ENCODE measurements around the gene IGF1R.

IGF1R gene

GRCh38 chr15:98728082-98728810 lies 79.9 kb downstream of the IGF1R start:
- no peak for FAIRE-seq

DNA sequence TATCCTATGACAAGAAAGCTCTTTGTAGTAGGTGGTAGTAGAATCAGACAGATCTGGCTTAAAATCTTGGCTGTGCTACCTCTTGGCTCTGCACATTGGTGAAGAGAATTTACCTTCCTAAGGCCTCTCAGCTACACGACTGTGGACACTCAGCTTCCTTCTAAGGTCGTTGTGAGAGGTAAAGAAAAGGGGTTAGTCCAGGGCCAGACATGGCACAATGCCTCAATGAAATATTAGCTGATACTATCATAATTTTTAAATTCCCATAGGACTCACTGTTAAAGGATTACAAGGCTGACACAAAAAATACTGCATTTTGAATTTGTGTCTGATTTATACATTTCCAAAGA lies 80.4 kb downstream of the IGF1R start:
- FAIRE-seq = no peak

GRCh38 chr15:98729446-98730042 lies 81.2 kb downstream of the IGF1R start:
- FAIRE-seq = no peak

DNA sequence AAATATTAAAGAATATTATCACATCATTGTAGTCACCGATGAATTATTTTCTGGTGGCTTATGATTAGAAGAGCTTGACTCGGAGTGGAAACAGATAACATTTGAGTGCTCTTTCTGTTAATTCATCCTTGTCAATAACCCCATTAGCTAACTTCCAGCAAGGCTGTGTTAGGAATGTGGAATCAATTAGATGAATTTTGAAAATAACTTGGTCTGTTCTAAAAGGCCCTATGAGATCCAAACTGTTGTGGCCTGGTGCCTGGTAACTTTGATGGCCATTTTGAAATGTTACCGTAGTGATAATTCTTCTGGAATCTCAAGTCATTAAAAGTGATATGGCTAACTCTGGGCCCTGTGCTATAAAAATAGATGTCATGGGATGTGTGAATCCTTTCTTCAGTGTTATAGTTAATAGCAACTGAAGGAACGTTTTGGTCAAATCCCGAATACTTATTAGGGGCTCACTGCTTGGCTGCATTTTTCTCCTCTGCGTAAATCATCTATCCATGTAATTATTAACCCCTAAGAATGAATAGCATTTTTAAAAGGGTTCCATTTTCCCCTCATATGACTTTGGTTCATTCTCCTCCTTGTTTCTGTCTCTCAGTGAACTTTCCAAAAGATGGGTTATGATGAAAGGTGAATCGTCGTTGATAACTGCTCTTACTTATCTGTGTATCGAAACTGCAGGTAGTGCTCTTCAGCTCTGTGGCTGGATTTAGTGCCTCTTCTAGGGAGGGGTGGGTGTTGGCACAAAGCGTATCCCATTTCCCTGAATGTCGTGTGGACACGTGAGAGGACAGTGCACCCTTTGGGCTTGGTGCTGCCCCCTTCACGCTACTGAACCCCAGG lies 82.7 kb downstream of the IGF1R start:
- FAIRE-seq = no peak

- no peak for FAIRE-seq
Observed at GRCh38 chr15:98731712-98732450, 83.5 kb downstream of the IGF1R start.

DNA sequence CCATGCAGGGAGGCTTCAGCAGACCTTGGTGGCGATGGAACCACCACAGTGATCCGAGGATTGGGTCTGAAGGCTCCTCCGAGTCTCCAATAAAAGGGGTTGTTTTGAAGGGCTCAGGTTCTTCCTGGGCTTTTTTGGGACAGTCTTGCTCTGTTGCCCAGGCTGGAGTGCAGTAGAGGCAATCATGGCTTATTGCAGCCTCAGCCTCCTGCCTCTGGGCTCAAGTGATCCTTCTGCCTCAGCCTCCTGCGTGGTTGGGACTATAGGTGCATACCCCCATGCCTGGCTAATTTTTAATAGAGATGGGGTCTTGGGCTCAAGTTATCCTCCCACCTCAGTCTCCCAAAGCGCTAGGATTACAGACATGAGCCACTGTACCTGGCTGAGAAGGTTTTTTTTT lies 84.8 kb downstream of the IGF1R start:
- FAIRE-seq = no peak

GRCh38 chr15:98734466-98735199 lies 86.3 kb downstream of the IGF1R start:
- no peak for FAIRE-seq

- FAIRE-seq = no peak
Observed at GRCh38 chr15:98735304-98735703, 87.0 kb downstream of the IGF1R start.

DNA sequence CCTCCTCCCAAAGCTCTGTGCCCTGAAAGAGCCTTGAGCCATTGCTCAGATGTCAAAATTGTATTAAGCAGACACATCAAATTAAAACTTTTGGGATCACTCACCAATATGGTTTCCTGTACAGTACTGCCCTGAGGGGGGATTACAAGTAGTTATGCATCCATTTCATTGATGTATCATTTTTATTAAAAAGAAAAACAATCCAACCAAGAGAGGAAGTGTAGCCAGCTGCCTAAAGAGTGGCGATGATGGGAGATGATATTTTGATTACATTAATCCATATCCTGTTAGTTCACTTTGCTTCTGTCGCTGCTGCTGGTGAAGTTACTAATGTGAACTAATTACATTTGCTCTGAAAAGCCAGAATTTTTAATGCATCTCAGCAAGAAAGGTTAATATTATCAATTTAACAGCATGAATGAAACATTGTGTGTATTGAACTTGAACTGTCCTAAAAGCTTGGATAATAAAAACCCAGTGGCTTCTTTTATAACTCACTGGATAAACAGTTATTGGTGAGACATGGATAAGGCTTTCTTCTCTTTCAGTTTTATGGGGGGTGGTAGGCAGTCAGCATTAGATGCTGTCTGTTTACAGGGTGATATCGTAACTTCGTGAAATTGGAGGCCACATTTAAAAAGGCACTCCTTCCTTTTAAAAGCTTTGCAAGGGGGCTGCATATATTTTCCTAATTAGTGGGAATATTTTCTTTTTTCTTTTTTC lies 87.7 kb downstream of the IGF1R start:
- FAIRE-seq = no peak

GRCh38 chr15:98737159-98737558 lies 88.8 kb downstream of the IGF1R start:
- FAIRE-seq = no peak

DNA sequence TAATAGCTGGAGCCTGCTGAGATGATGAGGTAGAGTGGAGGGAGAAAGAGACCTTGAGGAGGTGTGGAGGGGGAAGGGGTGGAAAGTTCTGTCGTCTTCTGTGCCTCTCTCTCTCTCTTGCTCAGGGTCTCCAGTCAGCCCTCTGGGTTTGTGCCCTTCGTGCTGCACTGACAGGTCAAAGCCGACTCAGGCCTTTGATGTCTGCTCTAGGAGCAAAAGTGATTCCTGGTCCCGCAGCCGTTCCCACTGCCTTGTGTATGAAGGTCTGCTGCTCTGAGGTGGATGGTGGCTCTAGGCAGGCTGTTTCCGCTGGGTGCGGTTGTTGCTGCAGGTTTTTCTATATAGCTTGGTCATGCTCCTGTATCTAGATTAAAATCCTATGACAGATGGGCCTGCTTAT lies 89.4 kb downstream of the IGF1R start:
- no peak for FAIRE-seq

DNA sequence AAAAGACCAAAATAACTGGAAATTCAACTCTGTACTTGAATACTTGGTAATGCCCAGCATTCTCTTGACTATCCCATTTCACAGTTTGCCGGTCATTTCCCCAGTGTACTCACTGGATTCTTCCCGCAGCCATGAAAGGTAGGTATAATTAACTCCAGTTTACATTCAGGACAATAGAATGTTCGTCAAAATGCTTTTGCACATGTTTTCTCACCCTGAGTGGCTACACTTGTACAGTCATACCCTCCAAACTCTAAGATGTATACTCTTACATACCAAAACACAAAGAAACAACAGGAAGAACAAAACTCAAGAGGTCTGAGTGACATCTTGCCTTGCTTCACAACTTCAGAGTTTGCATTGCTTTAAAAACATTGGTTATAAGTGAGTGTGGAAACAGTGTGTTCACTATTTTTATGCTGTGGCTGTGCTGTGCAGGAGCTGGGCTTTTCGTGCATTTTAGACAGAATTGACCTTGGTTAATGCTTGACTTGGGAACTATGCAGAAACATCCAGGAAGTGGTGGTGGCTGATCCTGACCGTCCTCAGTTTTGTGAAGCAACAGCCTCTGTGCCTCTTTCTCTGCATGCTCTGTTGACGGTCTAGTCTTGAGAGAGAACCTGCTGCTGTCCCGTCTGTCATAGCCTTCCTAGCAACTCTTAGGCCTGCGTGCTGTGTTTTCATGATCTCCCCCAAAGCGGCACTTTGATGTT lies 90.5 kb downstream of the IGF1R start:
- no peak for FAIRE-seq

- no peak for FAIRE-seq
Observed at GRCh38 chr15:98740295-98740694, 92.0 kb downstream of the IGF1R start.

DNA sequence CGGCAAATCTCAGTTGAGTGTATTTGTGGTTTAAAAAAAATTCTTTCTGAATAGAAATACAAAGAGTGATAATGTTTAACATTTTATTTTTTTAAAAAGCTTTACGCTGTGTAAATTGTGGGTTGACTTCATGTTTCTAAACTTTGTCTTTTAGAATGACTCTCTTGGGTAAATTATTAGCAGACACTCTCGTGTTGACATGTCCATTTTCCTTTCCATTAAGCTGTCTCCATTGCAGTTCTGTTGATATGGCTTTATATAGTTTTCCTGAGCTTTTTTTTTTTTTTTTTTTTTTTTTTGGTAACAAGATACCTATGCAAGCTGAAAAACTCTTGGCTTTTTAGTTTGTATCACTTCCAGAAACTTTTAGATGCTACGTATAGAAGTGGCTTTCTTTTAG lies 92.6 kb downstream of the IGF1R start:
- no peak for FAIRE-seq

DNA sequence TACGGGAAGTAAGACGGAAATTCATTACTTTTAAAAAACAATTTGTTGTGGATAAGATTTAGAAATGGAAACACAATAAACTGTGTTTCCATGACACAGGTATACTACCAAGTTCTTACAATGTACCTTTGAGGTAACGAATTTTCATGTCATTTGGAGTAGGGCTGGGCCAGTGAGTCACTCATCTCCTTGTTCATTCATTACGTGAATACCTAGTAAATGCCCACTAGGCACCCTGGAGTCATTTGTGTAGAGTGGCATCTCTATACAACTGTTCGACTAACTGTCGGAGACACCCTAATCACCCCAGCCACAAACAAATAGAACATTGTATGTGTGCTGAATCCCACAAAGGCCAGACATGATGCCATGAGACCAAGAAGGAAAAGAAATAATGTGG lies 94.8 kb downstream of the IGF1R start:
- FAIRE-seq = no peak

DNA sequence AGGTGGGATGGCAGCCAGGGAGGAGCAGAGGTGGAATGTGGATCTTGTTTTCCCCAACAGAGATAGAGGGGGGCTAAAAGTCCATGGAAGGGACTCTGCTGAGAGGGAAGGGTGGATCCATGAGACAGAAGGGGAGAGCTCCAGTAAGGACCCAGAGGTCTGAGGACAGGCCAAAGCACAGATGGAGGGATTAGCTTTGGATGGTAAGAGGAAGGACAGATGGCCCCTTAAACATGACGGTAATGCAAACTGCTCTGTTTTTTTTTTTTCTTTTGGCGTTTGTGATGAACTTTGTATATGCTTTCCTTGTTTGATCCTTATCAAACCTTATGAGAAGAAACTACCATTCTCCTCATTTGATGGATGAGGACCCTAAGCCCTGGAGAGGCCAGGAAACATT lies 96.2 kb downstream of the IGF1R start:
- no peak for FAIRE-seq

DNA sequence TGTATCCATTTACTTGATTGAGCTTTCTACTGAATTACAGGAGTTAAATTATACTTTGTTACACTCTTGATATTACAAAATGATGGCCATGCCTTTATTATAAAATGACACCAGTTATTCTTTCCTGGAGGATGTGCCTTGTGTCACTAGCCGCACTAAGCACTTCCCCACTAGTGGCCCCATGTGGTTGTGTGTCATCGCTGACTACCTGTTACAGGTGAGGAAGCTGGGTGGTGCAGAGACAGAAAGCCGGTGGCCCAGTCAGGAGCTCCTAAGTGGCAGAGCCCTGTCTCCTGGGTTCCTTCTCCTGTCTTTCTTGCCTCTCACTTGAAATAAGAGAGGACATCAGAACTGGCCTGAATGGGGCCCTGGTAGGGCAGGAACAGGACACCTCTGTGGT lies 96.8 kb downstream of the IGF1R start:
- FAIRE-seq = no peak

DNA sequence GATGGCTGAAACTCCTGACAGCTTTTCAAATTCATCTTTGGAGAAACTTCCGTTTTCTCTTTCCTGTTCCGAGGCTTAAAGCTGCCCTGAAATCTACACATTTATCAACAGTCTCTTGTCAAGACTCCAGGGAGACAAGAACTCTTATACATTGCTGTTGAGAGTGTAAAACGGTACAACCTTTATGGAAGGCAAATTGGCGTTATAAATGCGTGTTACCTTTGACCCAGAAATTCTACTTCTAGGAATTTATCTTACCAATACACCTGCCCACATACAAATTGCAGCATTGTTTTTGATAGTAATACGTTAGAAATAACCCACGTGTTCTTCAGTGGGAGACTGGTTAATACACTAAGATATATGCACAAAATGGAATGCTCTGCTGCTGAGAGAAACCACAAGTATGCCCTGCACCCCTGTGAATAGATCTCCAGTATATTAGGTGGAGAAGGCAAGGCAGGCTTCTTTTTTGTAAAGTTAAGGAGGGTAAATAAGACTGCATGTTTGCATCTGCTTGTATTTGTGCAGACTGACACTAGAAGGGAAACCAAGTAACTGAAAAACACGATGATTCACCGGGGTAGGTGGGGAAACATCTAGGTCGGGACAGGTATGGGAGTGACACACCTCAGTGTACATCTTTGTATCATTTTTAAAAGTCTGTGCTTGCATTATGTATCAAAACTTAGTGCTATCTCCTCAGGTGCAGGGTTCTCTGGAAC lies 97.5 kb downstream of the IGF1R start:
- FAIRE-seq = no peak

GRCh38 chr15:98746375-98747155 lies 98.2 kb downstream of the IGF1R start:
- no peak for FAIRE-seq

- FAIRE-seq = no peak
Observed at GRCh38 chr15:98751767-98752166, 103.4 kb downstream of the IGF1R start.
